GM19035 (cell line): ENCODE data around the gene RPS24.

ENCODE experiments used
- ATAC-seq: cut with Tn5 transposase; IDR thresholded peaks from one replicate; pipeline ENCODE4 v1.9.1; 2021; ENCODE audit not compliant: unreplicated experiment

Gene RPS24

GRCh38 chr10:78081292-78081691 is 47.6 kb downstream of the RPS24 start:
- no peak for ATAC-seq

- ATAC-seq: no peak
These were observed 49.0 kb downstream of the RPS24 start for GRCh38 chr10:78082636-78083035.
